Renal cortex interstitium (tissue), 15 donors: Measurements from ENCODE around the gene ISG20L2. TPM values are rescaled to one million over a fixed set of nuclear protein-coding genes. Genes with fewer than 3 reads are reported as not detected.

Experiments used
- DNase-seq, 11 donors: peaks; one replicate each; pipeline ENCODE4 v3.0.0-alpha.2; 2013; ENCODE audit warnings: low read depth in 9 of 11, low spot score in 4 of 11; ENCODE audit errors: extremely low read depth in 1 of 11
- long read RNA-seq, 16 experiments: transcript quantifications; one replicate each; lab custom pipeline, GENCODE V29; 2026
- polyA plus RNA-seq, 3 donors: library from polyadenylated mRNA; unstranded; fragments of 120-200 nt; gene quantifications; one replicate each; pipeline ENCODE4 v1.2.1, GENCODE V29; 2013; ENCODE audit not compliant: insufficient read length in 3 of 3

The ISG20L2 gene
- polyA plus RNA-seq = 10 to 100 TPM; 40.0 to 43.6 (median 41.3) TPM
- long read RNA-seq, donor 1, transcript ISG20L2-201 (3 exons, 3,303 nt) = major isoform, 8 of 9 reads
- long read RNA-seq, donor 1, partial matches to known transcripts = 0 of 9 reads
- long read RNA-seq, donor 1, other reads (novel, unspliced or antisense) = 0 of 9 reads
- long read RNA-seq, donor 2, transcript ISG20L2-206 (2 exons, 872 nt) = minor isoform, 6 of 28 reads
- long read RNA-seq, donor 2, transcript ISG20L2-201 (3 exons, 3,303 nt) = major isoform, 11 of 28 reads
- long read RNA-seq, donor 2, partial matches to known transcripts = 8 of 28 reads
- long read RNA-seq, donor 2, other reads (novel, unspliced or antisense) = 0 of 28 reads
- long read RNA-seq, donor 3, transcript ISG20L2-201 (3 exons, 3,303 nt) = major isoform, 9 of 15 reads
- long read RNA-seq, donor 3, transcript ISG20L2-202 (4 exons, 2,310 nt) = minor isoform, 5 of 15 reads
- long read RNA-seq, donor 3, partial matches to known transcripts = 0 of 15 reads
- long read RNA-seq, donor 3, other reads (novel, unspliced or antisense) = 0 of 15 reads
- long read RNA-seq, donor 4, transcript ISG20L2-201 (3 exons, 3,303 nt) = major isoform, 14 of 20 reads
- long read RNA-seq, donor 4, partial matches to known transcripts = 5 of 20 reads
- long read RNA-seq, donor 4, other reads (novel, unspliced or antisense) = 0 of 20 reads
- long read RNA-seq, donor 5 = 0 reads
- long read RNA-seq, donor 6, transcript ISG20L2-201 (3 exons, 3,303 nt) = major isoform, 9 of 27 reads
- long read RNA-seq, donor 6, transcript ISG20L2-206 (2 exons, 872 nt) = minor isoform, 6 of 27 reads
- long read RNA-seq, donor 6, partial matches to known transcripts = 8 of 27 reads
- long read RNA-seq, donor 6, other reads (novel, unspliced or antisense) = 0 of 27 reads
- long read RNA-seq, donor 7, transcript ISG20L2-202 (4 exons, 2,310 nt) = major isoform, 5 of 27 reads
- long read RNA-seq, donor 7, transcript ISG20L2-201 (3 exons, 3,303 nt) = major isoform, 5 of 27 reads
- long read RNA-seq, donor 7, partial matches to known transcripts = 16 of 27 reads
- long read RNA-seq, donor 7, other reads (novel, unspliced or antisense) = 0 of 27 reads
- long read RNA-seq, donor 8, transcript ISG20L2-202 (4 exons, 2,310 nt) = minor isoform, 9 of 31 reads
- long read RNA-seq, donor 8, transcript ISG20L2-201 (3 exons, 3,303 nt) = major isoform, 12 of 31 reads
- long read RNA-seq, donor 8, partial matches to known transcripts = 6 of 31 reads
- long read RNA-seq, donor 8, other reads (novel, unspliced or antisense) = 0 of 31 reads
- long read RNA-seq, donor 9, transcript ISG20L2-202 (4 exons, 2,310 nt) = major isoform, 6 of 18 reads
- long read RNA-seq, donor 9, partial matches to known transcripts = 7 of 18 reads
- long read RNA-seq, donor 9, other reads (novel, unspliced or antisense) = 0 of 18 reads
- long read RNA-seq, donor 10, transcript ISG20L2-201 (3 exons, 3,303 nt) = major isoform, 10 of 31 reads
- long read RNA-seq, donor 10, partial matches to known transcripts = 14 of 31 reads
- long read RNA-seq, donor 10, other reads (novel, unspliced or antisense) = 0 of 31 reads
- long read RNA-seq, donor 11, transcript ISG20L2-201 (3 exons, 3,303 nt) = major isoform, 8 of 20 reads
- long read RNA-seq, donor 11, partial matches to known transcripts = 7 of 20 reads
- long read RNA-seq, donor 11, other reads (novel, unspliced or antisense) = 0 of 20 reads
- long read RNA-seq, donor 12, transcript ISG20L2-201 (3 exons, 3,303 nt) = major isoform, 5 of 8 reads
- long read RNA-seq, donor 12, partial matches to known transcripts = 0 of 8 reads
- long read RNA-seq, donor 12, other reads (novel, unspliced or antisense) = 0 of 8 reads
- long read RNA-seq, donor 13, transcript ISG20L2-206 (2 exons, 872 nt) = minor isoform, 5 of 51 reads
- long read RNA-seq, donor 13, transcript ISG20L2-201 (3 exons, 3,303 nt) = major isoform, 25 of 51 reads
- long read RNA-seq, donor 13, partial matches to known transcripts = 17 of 51 reads
- long read RNA-seq, donor 13, other reads (novel, unspliced or antisense) = 0 of 51 reads
- long read RNA-seq, donor 14, transcript ISG20L2-202 (4 exons, 2,310 nt) = major isoform, 7 of 22 reads
- long read RNA-seq, donor 14, partial matches to known transcripts = 9 of 22 reads
- long read RNA-seq, donor 14, other reads (novel, unspliced or antisense) = 0 of 22 reads
- long read RNA-seq, donor 15, partial matches to known transcripts = 0 of 5 reads
- long read RNA-seq, donor 15, other reads (novel, unspliced or antisense) = 0 of 5 reads
- long read RNA-seq, donor 16, transcript ISG20L2-206 (2 exons, 872 nt) = minor isoform, 6 of 52 reads
- long read RNA-seq, donor 16, transcript ISG20L2-201 (3 exons, 3,303 nt) = major isoform, 26 of 52 reads
- long read RNA-seq, donor 16, transcript ISG20L2-202 (4 exons, 2,310 nt) = minor isoform, 13 of 52 reads
- long read RNA-seq, donor 16, partial matches to known transcripts = 7 of 52 reads
- long read RNA-seq, donor 16, other reads (novel, unspliced or antisense) = 0 of 52 reads

- peak in 10 of 11 donors; percentile 90 to 98 (median 95) for DNase-seq
Measured at GRCh38 chr1:156728599-156729462, at the start of gene ISG20L2. Gene ISG20L2 (minus strand): TSS chr1:156728766. CDS start chr1:156727652, 1,114 bp downstream.

GRCh38 chr1:156777573-156777972 lies 49.0 kb upstream of the ISG20L2 start:
- no peak for DNase-seq

- DNase-seq = no peak
Measured at GRCh38 chr1:156776942-156777341, 48.4 kb upstream of the ISG20L2 start.

- no peak for DNase-seq
Measured at GRCh38 chr1:156775799-156776198, 47.2 kb upstream of the ISG20L2 start.

GRCh38 chr1:156773607-156774006 lies 45.0 kb upstream of the ISG20L2 start:
- DNase-seq = no peak

DNA sequence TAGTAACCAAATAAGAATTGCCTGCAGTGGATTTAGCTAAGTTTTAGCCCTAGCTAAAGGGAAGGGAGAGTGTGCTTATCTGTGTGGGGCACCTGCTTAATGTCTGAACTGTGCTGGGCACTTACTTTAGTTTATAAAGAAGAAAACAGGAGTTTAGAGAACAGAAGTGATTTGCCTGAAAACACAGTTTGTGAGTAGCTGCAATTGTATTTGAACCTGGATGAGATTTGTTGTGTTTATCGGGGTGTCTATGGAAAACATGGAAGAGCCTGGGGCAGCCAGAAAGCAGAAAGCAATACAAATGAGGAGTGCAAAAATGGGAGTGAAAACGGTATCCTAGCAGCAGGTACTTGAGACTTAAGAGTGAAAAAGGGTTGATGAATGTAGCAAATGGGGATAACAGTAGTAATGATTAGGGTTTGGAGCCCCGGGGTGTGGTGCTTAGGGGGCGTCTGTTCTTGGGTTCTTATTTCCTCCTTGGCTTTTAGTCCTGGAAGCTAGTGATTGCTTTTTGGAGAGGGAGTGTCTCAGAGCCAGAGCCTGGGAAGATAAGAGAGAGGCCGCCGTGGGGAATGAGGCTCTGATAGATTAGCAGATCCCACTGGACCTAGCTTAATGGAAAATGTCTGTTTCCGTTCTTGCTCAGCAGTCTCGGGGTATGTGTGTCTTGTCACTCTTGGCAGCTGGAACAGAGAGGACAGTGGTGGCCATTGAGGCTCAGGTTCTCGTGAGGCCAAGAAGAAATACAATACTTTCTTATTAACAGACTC lies 44.3 kb upstream of the ISG20L2 start:
- no peak for DNase-seq

- no peak for DNase-seq
Measured at GRCh38 chr1:156772222-156772621, 43.7 kb upstream of the ISG20L2 start.

GRCh38 chr1:156768610-156769295 lies 40.2 kb upstream of the ISG20L2 start:
- no peak for DNase-seq

- peak in 1 of 11 donors; percentile 24 for DNase-seq
Measured at GRCh38 chr1:156767879-156768604, 39.5 kb upstream of the ISG20L2 start.

DNA sequence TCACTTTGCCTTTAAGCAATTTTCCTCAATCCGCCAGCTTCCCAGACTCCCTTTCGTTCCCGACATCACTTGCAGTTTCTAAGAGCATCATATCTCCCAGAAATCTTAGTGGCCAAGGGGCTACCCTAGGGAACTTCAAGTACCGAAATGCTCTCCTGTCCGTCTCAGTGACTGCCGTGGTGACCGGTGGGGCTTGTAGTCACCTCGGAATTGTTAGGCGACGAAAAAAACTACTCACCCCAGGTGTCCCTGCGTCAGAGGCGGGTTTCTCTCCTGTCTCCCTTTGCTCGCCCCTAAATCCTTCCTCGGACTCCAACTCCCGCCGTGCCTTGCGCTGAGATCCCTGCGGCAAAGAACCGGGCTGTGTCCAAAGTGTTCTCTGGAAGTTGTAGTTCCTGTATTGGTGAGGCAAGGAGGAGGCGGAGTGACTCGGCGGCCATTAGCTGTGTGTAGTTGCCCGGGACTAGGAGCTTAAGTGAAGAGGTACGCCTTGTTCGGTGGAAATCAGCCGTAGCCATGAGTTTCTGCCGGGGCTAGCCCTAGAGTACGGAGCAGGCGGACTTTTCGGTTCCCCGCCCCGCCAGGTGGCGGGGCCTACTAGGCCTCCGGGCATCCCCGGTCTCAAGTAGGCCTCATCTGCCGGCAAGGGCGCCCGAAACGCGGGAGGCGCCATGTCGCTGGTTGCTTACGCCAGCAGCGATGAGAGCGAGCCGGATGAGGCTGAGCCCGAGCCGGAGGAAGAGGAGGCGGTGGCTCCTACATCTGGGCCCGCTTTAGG lies 38.7 kb upstream of the ISG20L2 start, which contains the start of gene PRCC:
Gene PRCC (plus strand): TSS at position 435 of the 778 bp plus-strand sequence. CDS start 237 bp downstream, at position 672.
- DNase-seq = peak; percentile 97 to 100 (median 99)

GRCh38 chr1:156766298-156767100 lies 37.9 kb upstream of the ISG20L2 start:
- no peak for DNase-seq

DNA sequence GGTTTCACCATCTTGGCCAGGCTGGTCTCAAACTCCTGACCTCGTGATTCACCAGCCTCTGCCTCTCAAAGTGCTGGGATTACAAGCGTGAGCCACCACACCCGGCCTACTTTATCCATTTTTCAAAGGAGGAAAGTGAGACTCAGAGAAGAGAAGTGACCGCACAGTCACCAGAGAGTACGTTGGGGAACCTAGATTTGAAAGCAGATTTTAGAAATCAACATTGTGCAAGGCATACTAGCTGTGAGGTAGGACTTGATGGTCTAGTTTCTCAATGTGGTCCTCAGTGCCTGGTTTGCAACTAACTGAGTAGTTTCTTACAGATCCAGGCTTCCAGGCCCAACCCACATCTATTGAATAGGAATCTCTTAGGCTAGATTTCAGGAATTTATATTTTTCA lies 37.1 kb upstream of the ISG20L2 start:
- no peak for DNase-seq
